Stimulated activated CD4-positive, alpha-beta T cell treated with anti-CD3 and anti-CD28 coated beads, Interleukin-1b, Interleukin-23, amount 100 ng/mL, for 4 hours (primary cell): ENCODE data around the gene ADAMTS16.

Source experiments
- DNase-seq, 2 donors: peaks; one replicate each; pipeline ENCODE4 v3.0.0-alpha.2; 2020; ENCODE audit warnings: low read depth in 2 of 2

The ADAMTS16 gene

GRCh38 chr5:5314166-5314565 lies 174.0 kb downstream of the ADAMTS16 start:
- no peak for DNase-seq

- DNase-seq: no peak
These were observed 174.5 kb downstream of the ADAMTS16 start for GRCh38 chr5:5314626-5315025.

- no peak for DNase-seq
These were observed 175.2 kb downstream of the ADAMTS16 start for GRCh38 chr5:5315068-5315980.

- DNase-seq: no peak
These were observed 176.2 kb downstream of the ADAMTS16 start for GRCh38 chr5:5316334-5316733.

- no peak for DNase-seq
These were observed 177.8 kb downstream of the ADAMTS16 start for GRCh38 chr5:5317976-5318375.

GRCh38 chr5:5318426-5319190 lies 178.5 kb downstream of the ADAMTS16 start:
- no peak for DNase-seq

- DNase-seq: no peak
These were observed 180.1 kb downstream of the ADAMTS16 start for GRCh38 chr5:5320062-5320805.

GRCh38 chr5:5321137-5321536 lies 181.0 kb downstream of the ADAMTS16 start:
- DNase-seq: no peak

- DNase-seq: no peak
These were observed 183.4 kb downstream of the ADAMTS16 start for GRCh38 chr5:5323551-5323950.

GRCh38 chr5:5326115-5326758 lies 186.1 kb downstream of the ADAMTS16 start:
- DNase-seq: no peak

- no peak for DNase-seq
These were observed 187.0 kb downstream of the ADAMTS16 start for GRCh38 chr5:5327126-5327525.

GRCh38 chr5:5330728-5331452 lies 190.8 kb downstream of the ADAMTS16 start:
- DNase-seq: no peak

GRCh38 chr5:5331848-5332247 lies 191.7 kb downstream of the ADAMTS16 start:
- DNase-seq: no peak

- no peak for DNase-seq
These were observed 192.2 kb downstream of the ADAMTS16 start for GRCh38 chr5:5332287-5332686.

GRCh38 chr5:5335107-5335506 lies 195.0 kb downstream of the ADAMTS16 start:
- no peak for DNase-seq

- no peak for DNase-seq
These were observed 195.7 kb downstream of the ADAMTS16 start for GRCh38 chr5:5335700-5336264.

- no peak for DNase-seq
These were observed 199.1 kb downstream of the ADAMTS16 start for GRCh38 chr5:5339257-5339656.

- DNase-seq: no peak
These were observed 200.1 kb downstream of the ADAMTS16 start for GRCh38 chr5:5340206-5340729.

GRCh38 chr5:5341531-5342292 lies 201.6 kb downstream of the ADAMTS16 start:
- no peak for DNase-seq

GRCh38 chr5:5342784-5343183 lies 202.7 kb downstream of the ADAMTS16 start:
- no peak for DNase-seq
